Measurements from ENCODE around the gene USP49. TPM values are rescaled to one million over a fixed set of nuclear protein-coding genes. Genes with fewer than 3 reads are reported as not detected.

Gene USP49
- total RNA-seq, 1 experiment from 2014 or later: 2.3 TPM

DNA sequence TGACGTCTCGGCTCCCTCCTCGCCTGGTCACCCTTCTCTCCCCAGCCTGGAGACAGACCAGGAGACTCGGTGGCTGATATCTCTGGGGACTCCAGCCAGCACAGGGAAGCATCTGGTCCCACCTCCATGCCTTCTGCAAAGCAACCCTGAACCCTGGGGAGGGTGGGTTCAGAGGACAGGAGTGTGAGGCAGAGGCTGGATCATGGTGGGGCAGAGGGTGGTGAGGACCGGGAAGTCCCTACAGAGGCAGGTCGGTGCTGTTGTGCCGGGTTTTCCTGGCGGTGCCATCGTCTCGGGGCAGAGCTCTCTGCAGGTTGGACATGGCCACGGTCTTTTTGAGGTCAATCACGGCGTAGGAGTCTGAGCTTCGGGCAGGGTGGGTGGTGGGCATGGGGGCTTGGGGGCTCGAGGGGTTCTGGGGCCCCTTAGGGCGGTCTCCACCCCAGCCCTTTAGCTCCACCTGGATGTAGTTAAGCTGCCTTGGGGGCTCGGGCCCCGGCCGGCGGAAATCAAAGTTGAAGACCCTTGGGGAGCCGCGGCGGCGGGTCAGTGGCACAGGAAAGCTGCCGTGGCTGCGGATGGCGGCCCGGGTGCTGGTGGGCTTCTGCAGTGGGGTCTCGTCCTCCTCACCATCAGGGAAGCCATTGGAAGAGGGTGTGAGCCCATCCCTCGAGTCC lies 124.7 kb downstream of the USP49 start:
- intact Hi-C loops (cut with micrococcal nuclease): loop anchor here (10.0 kb wide), 1 partner anchor 166 kb away; no protein-coding TSS in a partner anchor
- no peaks in the 10 kb centered on the region for H3F3A ChIP-seq (ENCODE audit: low read length, unreplicated experiment)
- H3K27me3 ChIP-seq (ENCODE audit: low read length): no peaks in the 10 kb centered on the region
- H3K79me2 ChIP-seq (ENCODE audit: low read length): no peaks in the 10 kb centered on the region
- BruUV-seq (replicated peaks): no TSS peak
- H3K4me2 ChIP-seq (ENCODE audit: low read length): no peak overlapping the region
- no peak overlapping the region for H3K9ac ChIP-seq (ENCODE audit: low read length)
- POLR2A ChIA-PET (ENCODE audit: unreplicated experiment): no interaction called here
- H3K4me1 ChIP-seq (ENCODE audit: insufficient read depth, low read length): peaks cover 16% of the 10 kb centered on the region
- no peaks in the 10 kb centered on the region; the same call in 1 of the 2 replicates for H3K36me3 ChIP-seq (ENCODE audit: low read depth, low read length)
- no peak for DNase-seq
- no peak overlapping the region for H3K27ac ChIP-seq (ENCODE audit: low read length)
- H4K20me1 ChIP-seq (ENCODE audit: low read length): no peaks in the 10 kb centered on the region
- no peak for ATAC-seq
- no peak for TF ChIP-seq EZH2 (IDR thresholded peaks at IDR 0.05; ENCODE audit: low read length, unreplicated experiment)
- no peak for TF ChIP-seq EZH2phosphoT487 (IDR thresholded peaks at IDR 0.05; ENCODE audit: borderline replicate concordance, low read length)
- TF ChIP-seq, protein P1, sequence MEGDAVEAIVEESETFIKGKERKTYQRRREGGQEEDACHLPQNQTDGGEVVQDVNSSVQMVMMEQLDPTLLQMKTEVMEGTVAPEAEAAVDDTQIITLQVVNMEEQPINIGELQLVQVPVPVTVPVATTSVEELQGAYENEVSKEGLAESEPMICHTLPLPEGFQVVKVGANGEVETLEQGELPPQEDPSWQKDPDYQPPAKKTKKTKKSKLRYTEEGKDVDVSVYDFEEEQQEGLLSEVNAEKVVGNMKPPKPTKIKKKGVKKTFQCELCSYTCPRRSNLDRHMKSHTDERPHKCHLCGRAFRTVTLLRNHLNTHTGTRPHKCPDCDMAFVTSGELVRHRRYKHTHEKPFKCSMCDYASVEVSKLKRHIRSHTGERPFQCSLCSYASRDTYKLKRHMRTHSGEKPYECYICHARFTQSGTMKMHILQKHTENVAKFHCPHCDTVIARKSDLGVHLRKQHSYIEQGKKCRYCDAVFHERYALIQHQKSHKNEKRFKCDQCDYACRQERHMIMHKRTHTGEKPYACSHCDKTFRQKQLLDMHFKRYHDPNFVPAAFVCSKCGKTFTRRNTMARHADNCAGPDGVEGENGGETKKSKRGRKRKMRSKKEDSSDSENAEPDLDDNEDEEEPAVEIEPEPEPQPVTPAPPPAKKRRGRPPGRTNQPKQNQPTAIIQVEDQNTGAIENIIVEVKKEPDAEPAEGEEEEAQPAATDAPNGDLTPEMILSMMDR (conservative IDR thresholded peaks at IDR 0.05; ENCODE audit: low read depth, low read length): no peak
- no peak overlapping the region for H3K4me3 ChIP-seq (ENCODE audit: low read length)
- CTCF ChIA-PET: no interaction called here
- H2AFZ ChIP-seq (ENCODE audit: low read length): no peak overlapping the region
- H3K9me2 ChIP-seq (replicated peaks; ENCODE audit: low read length): no peaks in the 10 kb centered on the region
- H3K9me3 ChIP-seq (ENCODE audit: low read length): no peaks in the 10 kb centered on the region

- no TSS peak for BruUV-seq (replicated peaks)
- no peaks in the 10 kb centered on the region for H3K27me3 ChIP-seq (ENCODE audit: low read length)
- no peak for ATAC-seq
- H3K4me2 ChIP-seq (ENCODE audit: low read length): no peak overlapping the region
- no peaks in the 10 kb centered on the region for H4K20me1 ChIP-seq (ENCODE audit: low read length)
- H3K9ac ChIP-seq (ENCODE audit: low read length): no peak overlapping the region
- H3K79me2 ChIP-seq (ENCODE audit: low read length): no peaks in the 10 kb centered on the region
- H3K9me2 ChIP-seq (replicated peaks; ENCODE audit: low read length): no peaks in the 10 kb centered on the region
- no peak overlapping the region for H2AFZ ChIP-seq (ENCODE audit: low read length)
- POLR2A ChIA-PET (ENCODE audit: unreplicated experiment): no interaction called here
- no peak for DNase-seq
- H3K4me3 ChIP-seq (ENCODE audit: low read length): no peak overlapping the region
- CTCF ChIA-PET: no interaction called here
- H3F3A ChIP-seq (ENCODE audit: low read length, unreplicated experiment): no peaks in the 10 kb centered on the region
- H3K36me3 ChIP-seq (ENCODE audit: low read depth, low read length): no peaks in the 10 kb centered on the region; the same call in 1 of the 2 replicates
- peaks cover 16% of the 10 kb centered on the region for H3K4me1 ChIP-seq (ENCODE audit: insufficient read depth, low read length)
- intact Hi-C loops (cut with micrococcal nuclease): no loop called here
- TF ChIP-seq EZH2 (IDR thresholded peaks at IDR 0.05; ENCODE audit: low read length, unreplicated experiment): no peak
- TF ChIP-seq, protein P1 (conservative IDR thresholded peaks at IDR 0.05; ENCODE audit: low read depth, low read length): no peak
- TF ChIP-seq EZH2phosphoT487 (IDR thresholded peaks at IDR 0.05; ENCODE audit: borderline replicate concordance, low read length): no peak
- H3K9me3 ChIP-seq (ENCODE audit: low read length): no peaks in the 10 kb centered on the region
- no peak overlapping the region for H3K27ac ChIP-seq (ENCODE audit: low read length)
These were observed 125.8 kb downstream of the USP49 start for GRCh38 chr6:41769376-41769775.

DNA sequence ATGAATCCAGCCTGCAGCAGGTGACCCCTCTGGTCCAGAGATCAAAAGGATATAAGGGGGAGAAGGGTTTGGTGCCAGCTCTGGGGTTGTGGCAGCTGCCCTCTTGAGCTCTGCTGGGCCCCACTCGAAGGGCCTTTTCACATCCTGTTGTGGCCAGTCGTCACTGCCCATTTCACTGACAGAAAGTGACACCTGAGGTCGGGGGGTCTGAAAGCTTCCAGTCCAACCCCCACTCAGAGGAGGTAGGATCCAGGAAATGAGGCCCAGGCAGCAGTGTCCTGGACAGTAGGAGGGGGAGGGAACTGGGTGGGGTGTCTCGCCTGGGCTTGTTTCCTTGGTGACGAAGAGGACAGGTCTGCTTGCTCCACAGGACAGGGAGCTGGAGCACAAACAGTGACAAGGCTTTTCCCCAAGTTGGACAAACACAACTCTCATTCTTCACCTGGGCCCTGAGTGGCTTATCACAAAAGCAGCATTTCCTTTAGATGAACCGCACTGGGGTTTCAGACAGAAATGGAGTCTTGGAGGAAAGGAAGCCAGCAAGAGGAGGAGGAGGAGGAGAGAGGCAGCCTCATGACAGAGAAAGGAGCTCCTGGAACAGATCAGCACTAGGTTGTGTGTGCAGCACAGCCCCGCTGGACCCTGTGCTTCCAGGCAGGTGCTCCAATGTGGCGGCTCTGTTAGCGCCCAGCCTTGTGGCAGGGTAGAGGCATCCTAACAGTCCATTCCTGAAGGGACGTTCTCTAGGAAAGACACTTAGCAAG lies 126.4 kb downstream of the USP49 start:
- Histone ChIP-seq H3K9me2 (replicated peaks; ENCODE audit: low read length) (no peaks in the 10 kb centered on the region), H3K79me2 (ENCODE audit: low read length) (no peaks in the 10 kb centered on the region), H3K36me3 (ENCODE audit: low read depth, low read length) (no peaks in the 10 kb centered on the region; the same call in 1 of the 2 replicates), H2AFZ (ENCODE audit: low read length) (no peak overlapping the region), H3K9me3 (ENCODE audit: low read length) (no peaks in the 10 kb centered on the region), H3K4me3 (ENCODE audit: low read length) (no peak overlapping the region), H3K27ac (ENCODE audit: low read length) (no peak overlapping the region), H3F3A (ENCODE audit: low read length, unreplicated experiment) (no peaks in the 10 kb centered on the region), H3K4me2 (ENCODE audit: low read length) (no peak overlapping the region), H3K4me1 (ENCODE audit: insufficient read depth, low read length) (peaks cover 16% of the 10 kb centered on the region), H4K20me1 (ENCODE audit: low read length) (no peaks in the 10 kb centered on the region), H3K27me3 (ENCODE audit: low read length) (no peaks in the 10 kb centered on the region), H3K9ac (ENCODE audit: low read length) (no peak overlapping the region)
- no peak for TF ChIP-seq EZH2phosphoT487 (IDR thresholded peaks at IDR 0.05; ENCODE audit: borderline replicate concordance, low read length)
- no peak for TF ChIP-seq EZH2 (IDR thresholded peaks at IDR 0.05; ENCODE audit: low read length, unreplicated experiment)
- TF ChIP-seq, protein P1 (conservative IDR thresholded peaks at IDR 0.05; ENCODE audit: low read depth, low read length): no peak
- ChIA-PET POLR2A (ENCODE audit: unreplicated experiment) (no interaction called here), CTCF (no interaction called here)
- no TSS peak for BruUV-seq (replicated peaks)
- DNase-seq (no peak), ATAC-seq (no peak)
- intact Hi-C loops (cut with micrococcal nuclease): no loop called here

Measured in PC-3 (cell line).